ENCODE measurements around the gene ACACB.

DNA sequence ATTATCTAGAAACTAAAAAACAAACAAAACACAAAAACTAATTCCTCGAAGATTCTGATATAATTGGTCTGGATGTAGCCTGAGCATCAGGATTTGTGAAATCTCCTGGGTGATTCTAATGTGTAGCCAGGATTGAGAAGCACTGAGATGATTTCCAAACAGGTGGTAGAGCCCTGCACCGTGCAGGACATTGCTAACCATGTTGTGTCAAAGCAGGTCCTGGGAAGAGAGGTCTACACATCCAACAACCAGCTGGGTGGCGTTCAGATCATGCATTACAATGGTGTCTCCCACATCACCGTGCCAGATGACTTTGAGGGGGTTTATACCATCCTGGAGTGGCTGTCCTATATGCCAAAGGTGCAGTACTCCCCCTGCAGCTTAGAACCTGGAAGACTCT is 136.4 kb downstream of the ACACB start:
- TF ChIP-seq, protein P1, sequence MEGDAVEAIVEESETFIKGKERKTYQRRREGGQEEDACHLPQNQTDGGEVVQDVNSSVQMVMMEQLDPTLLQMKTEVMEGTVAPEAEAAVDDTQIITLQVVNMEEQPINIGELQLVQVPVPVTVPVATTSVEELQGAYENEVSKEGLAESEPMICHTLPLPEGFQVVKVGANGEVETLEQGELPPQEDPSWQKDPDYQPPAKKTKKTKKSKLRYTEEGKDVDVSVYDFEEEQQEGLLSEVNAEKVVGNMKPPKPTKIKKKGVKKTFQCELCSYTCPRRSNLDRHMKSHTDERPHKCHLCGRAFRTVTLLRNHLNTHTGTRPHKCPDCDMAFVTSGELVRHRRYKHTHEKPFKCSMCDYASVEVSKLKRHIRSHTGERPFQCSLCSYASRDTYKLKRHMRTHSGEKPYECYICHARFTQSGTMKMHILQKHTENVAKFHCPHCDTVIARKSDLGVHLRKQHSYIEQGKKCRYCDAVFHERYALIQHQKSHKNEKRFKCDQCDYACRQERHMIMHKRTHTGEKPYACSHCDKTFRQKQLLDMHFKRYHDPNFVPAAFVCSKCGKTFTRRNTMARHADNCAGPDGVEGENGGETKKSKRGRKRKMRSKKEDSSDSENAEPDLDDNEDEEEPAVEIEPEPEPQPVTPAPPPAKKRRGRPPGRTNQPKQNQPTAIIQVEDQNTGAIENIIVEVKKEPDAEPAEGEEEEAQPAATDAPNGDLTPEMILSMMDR (IDR thresholded peaks at IDR 0.05) = no peak
- TF ChIP-seq POLR2A (IDR thresholded peaks at IDR 0.05) (no peak), POLR2AphosphoS5 (IDR thresholded peaks at IDR 0.05; ENCODE audit: insufficient read depth in 1 of 2, low read depth in 1 of 2) (no peak)

All from vagina (tissue), 2 donors.